ENCODE data around the gene PPP3CA. TPM values are rescaled to one million over a fixed set of nuclear protein-coding genes. Genes with fewer than 3 reads are reported as not detected.

PPP3CA gene
- total and polyA plus RNA-seq, 4 donors, result 13.5 to 72.0 (median 30.7) TPM

GRCh38 chr4:101201421-101201820 lies 145.9 kb downstream of the PPP3CA start:
- no peak for ATAC-seq (ENCODE audit: insufficient read depth, low FRiP score)
- Histone ChIP-seq H3K27ac (ENCODE audit: low read depth in 1 of 2, low read length in 1 of 2) (no peak overlapping the region), H3K4me1 (ENCODE audit: control insufficient read depth in 5 of 5, insufficient read depth in 5 of 5, low read length in 5 of 5) (peaks cover 0 to 25% (median 0%) of the 10 kb centered on the region in 5 donors)

GRCh38 chr4:101200561-101200960 lies 146.8 kb downstream of the PPP3CA start:
- Histone ChIP-seq H3K9me3 (ENCODE audit: control insufficient read depth in 4 of 4, insufficient read depth in 3 of 4, low read length in 3 of 4) (no peaks in the 10 kb centered on the region), H3K9ac (ENCODE audit: insufficient read depth in 1 of 2, low read length in 2 of 2) (no peak overlapping the region), H3K36me3 (ENCODE audit: control insufficient read depth in 4 of 4, insufficient read depth in 4 of 4, low read length in 4 of 4) (peaks cover 0 to 3% (median 0%) of the 10 kb centered on the region in 4 donors), H3K4me3 (no peak overlapping the region), H3K27me3 (ENCODE audit: control insufficient read depth in 3 of 3, insufficient read depth in 3 of 3, low read length in 2 of 3) (no peaks in the 10 kb centered on the region), H3K4me1 (ENCODE audit: control insufficient read depth in 5 of 5, insufficient read depth in 5 of 5, low read length in 5 of 5) (peaks cover 0 to 25% (median 0%) of the 10 kb centered on the region in 5 donors), H3K27ac (ENCODE audit: low read depth in 1 of 2, low read length in 1 of 2) (no peak overlapping the region)
- 39 to 42% methylated on average over 4 of the region's 4 CpGs for WGBS, 2 donors
- ATAC-seq (ENCODE audit: insufficient read depth, low FRiP score) (peak; percentile 83), DNase-seq (no peak)
- TF ChIP-seq, protein P1, sequence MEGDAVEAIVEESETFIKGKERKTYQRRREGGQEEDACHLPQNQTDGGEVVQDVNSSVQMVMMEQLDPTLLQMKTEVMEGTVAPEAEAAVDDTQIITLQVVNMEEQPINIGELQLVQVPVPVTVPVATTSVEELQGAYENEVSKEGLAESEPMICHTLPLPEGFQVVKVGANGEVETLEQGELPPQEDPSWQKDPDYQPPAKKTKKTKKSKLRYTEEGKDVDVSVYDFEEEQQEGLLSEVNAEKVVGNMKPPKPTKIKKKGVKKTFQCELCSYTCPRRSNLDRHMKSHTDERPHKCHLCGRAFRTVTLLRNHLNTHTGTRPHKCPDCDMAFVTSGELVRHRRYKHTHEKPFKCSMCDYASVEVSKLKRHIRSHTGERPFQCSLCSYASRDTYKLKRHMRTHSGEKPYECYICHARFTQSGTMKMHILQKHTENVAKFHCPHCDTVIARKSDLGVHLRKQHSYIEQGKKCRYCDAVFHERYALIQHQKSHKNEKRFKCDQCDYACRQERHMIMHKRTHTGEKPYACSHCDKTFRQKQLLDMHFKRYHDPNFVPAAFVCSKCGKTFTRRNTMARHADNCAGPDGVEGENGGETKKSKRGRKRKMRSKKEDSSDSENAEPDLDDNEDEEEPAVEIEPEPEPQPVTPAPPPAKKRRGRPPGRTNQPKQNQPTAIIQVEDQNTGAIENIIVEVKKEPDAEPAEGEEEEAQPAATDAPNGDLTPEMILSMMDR (IDR thresholded peaks at IDR 0.05; ENCODE audit: control extremely low read depth, extremely low read depth), result no peak

More at GRCh38 chr4:101201421-101201820, 145.9 kb downstream of the PPP3CA start:
- Histone ChIP-seq H3K9me3 (ENCODE audit: control insufficient read depth in 4 of 4, insufficient read depth in 3 of 4, low read length in 3 of 4) (no peaks in the 10 kb centered on the region), H3K9ac (ENCODE audit: insufficient read depth in 1 of 2, low read length in 2 of 2) (no peak overlapping the region), H3K27me3 (ENCODE audit: control insufficient read depth in 3 of 3, insufficient read depth in 3 of 3, low read length in 2 of 3) (no peaks in the 10 kb centered on the region), H3K36me3 (ENCODE audit: control insufficient read depth in 4 of 4, insufficient read depth in 4 of 4, low read length in 4 of 4) (no peaks in the 10 kb centered on the region), H3K4me3 (no peak overlapping the region)
- 48 to 50% methylated on average over 2 of the region's 2 CpGs for WGBS, 2 donors
- TF ChIP-seq, protein P1 (IDR thresholded peaks at IDR 0.05; ENCODE audit: control extremely low read depth, extremely low read depth), result no peak
- DNase-seq, result no peak

DNA sequence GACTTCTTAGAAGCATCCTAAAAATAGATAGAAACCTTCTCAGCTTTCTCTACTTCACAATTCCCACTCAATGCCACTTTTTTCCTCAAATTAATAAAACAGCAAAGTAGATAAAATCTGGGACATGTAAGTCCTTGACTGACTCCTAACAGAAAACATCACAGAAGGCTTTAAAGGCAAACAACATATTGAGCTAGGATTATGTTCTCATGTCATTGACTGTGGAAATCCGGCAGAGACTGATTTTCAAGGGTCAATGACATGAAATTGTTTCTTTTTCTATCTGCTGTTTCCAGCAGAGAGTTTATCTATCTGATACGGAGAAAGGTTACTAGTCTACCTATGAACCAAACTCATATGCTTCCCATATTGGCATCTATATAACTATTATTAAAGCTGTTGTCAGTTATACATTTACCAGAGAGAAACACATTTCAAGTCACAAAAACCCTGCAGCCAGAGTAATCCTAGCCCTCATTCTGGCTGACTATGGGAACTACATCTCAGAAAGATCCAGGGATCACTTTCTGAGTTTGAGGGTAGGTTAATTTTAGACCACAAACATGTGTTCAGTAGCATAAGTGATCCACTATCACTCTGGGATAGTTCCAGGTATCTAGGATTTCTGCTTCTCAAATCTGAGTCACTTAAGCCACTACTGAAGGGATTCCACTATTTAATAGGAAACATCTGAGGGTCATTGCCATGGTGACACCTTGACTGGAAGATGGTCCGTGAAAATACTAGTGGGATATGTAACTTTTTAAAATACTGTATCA lies 147.6 kb downstream of the PPP3CA start:
- Histone ChIP-seq H3K4me3 (no peak overlapping the region), H3K9ac (ENCODE audit: insufficient read depth in 1 of 2, low read length in 2 of 2) (no peak overlapping the region), H3K9me3 (ENCODE audit: control insufficient read depth in 4 of 4, insufficient read depth in 3 of 4, low read length in 3 of 4) (no peaks in the 10 kb centered on the region), H3K4me1 (ENCODE audit: control insufficient read depth in 5 of 5, insufficient read depth in 5 of 5, low read length in 5 of 5) (peaks cover 0 to 25% (median 0%) of the 10 kb centered on the region in 5 donors), H3K27ac (ENCODE audit: low read depth in 1 of 2, low read length in 1 of 2) (peak overlapping the region in 1 of 2 donors; percentile 2), H3K27me3 (ENCODE audit: control insufficient read depth in 3 of 3, insufficient read depth in 3 of 3, low read length in 2 of 3) (no peaks in the 10 kb centered on the region), H3K36me3 (ENCODE audit: control insufficient read depth in 4 of 4, insufficient read depth in 4 of 4, low read length in 4 of 4) (peaks cover 0 to 5% (median 0%) of the 10 kb centered on the region in 4 donors)
- ATAC-seq (ENCODE audit: insufficient read depth, low FRiP score) (no peak), DNase-seq (no peak)
- TF ChIP-seq, protein P1 (IDR thresholded peaks at IDR 0.05; ENCODE audit: control extremely low read depth, extremely low read depth), result no peak
- WGBS, 2 donors, result 60 to 83% methylated on average over 3 of the region's 3 CpGs
